Memory B cell (primary cell): Measurements from ENCODE around the gene SEZ6L.
A peak's percentile ranks its signal among the peaks of the same experiment; 100 is the strongest.

Experiments used
- ATAC-seq: fragments of 150-1000 bp; cut with Tn5 transposase; 2 replicates; pipeline ENCODE4 v1.10.0; 2021; ENCODE audit warnings: low read depth, mild to moderate bottlenecking, moderate library complexity
- DNase-seq, 2 donors: peaks; one replicate each; pipeline ENCODE4 v3.0.0; 2022; ENCODE audit warnings: low spot score in 2 of 2
- H3K27ac Mint-ChIP-seq: one replicate; pipeline ENCODE4 v1.8.0; 2022; ENCODE audit warnings: mild to moderate bottlenecking, moderate library complexity, mixed read lengths
- H3K27me3 Mint-ChIP-seq: one replicate; pipeline ENCODE4 v1.8.0; 2022; ENCODE audit warnings: mixed read lengths
- H3K36me3 Mint-ChIP-seq: one replicate; pipeline ENCODE4 v1.8.0; 2022; ENCODE audit warnings: mild to moderate bottlenecking, mixed read lengths
- H3K4me1 Mint-ChIP-seq: one replicate; pipeline ENCODE4 v1.8.0; 2022; ENCODE audit warnings: mixed read lengths
- H3K4me3 Mint-ChIP-seq: one replicate; pipeline ENCODE4 v1.8.0; 2022; ENCODE audit warnings: mild to moderate bottlenecking, moderate library complexity, mixed read lengths
- H3K9me3 Mint-ChIP-seq: one replicate; pipeline ENCODE4 v1.8.0; 2022; ENCODE audit warnings: mixed read lengths

The SEZ6L gene

GRCh38 chr22:26417406-26417805, 248.1 kb downstream of the SEZ6L start:
- Mint-ChIP-seq H3K27ac (no peak overlapping the region), H3K4me1 (no peaks in the 10 kb centered on the region), H3K27me3 (peaks cover 6% of the 10 kb centered on the region), H3K36me3 (no peaks in the 10 kb centered on the region), H3K9me3 (no peaks in the 10 kb centered on the region), H3K4me3 (no peak overlapping the region)
- ATAC-seq (no peak), DNase-seq (no peak)

- Mint-ChIP-seq H3K4me1 (no peaks in the 10 kb centered on the region), H3K9me3 (peaks cover 1% of the 10 kb centered on the region), H3K27ac (no peak overlapping the region), H3K4me3 (no peak overlapping the region), H3K27me3 (peaks cover 6% of the 10 kb centered on the region), H3K36me3 (peaks cover under 1% of the 10 kb centered on the region)
- ATAC-seq, result no peak
- no peak for DNase-seq
Measured at GRCh38 chr22:26418620-26419019, 249.4 kb downstream of the SEZ6L start.

GRCh38 chr22:26426924-26427323, 257.7 kb downstream of the SEZ6L start:
- Mint-ChIP-seq H3K27ac (peak overlapping the region; percentile 68), H3K4me3 (peak overlapping the region; percentile 80), H3K4me1 (peaks cover 31% of the 10 kb centered on the region), H3K36me3 (peaks cover 1% of the 10 kb centered on the region), H3K9me3 (peaks cover 1% of the 10 kb centered on the region), H3K27me3 (no peaks in the 10 kb centered on the region)
- no peak for DNase-seq
- no peak for ATAC-seq

GRCh38 chr22:26428515-26429457, 259.5 kb downstream of the SEZ6L start, which contains the start of gene ASPHD2:
Gene ASPHD2, plus strand, starts transcription at chr22:26429260. Its CDS starts 4,356 bp downstream, at chr22:26433616.
- ATAC-seq (peak; percentile 80), DNase-seq (peak; percentile 78 to 80)
- Mint-ChIP-seq H3K9me3 (no peaks in the 10 kb centered on the region), H3K36me3 (no peaks in the 10 kb centered on the region), H3K27ac (peak within 1 kb of the TSS; percentile 98), H3K27me3 (no peaks in the 10 kb centered on the region), H3K4me1 (peaks cover 43% of the 10 kb centered on the region), H3K4me3 (peak within 1 kb of the TSS; percentile 97)

GRCh38 chr22:26429458-26430286, 260.4 kb downstream of the SEZ6L start:
- Mint-ChIP-seq H3K9me3 (no peaks in the 10 kb centered on the region), H3K27ac (peak overlapping the region; percentile 92), H3K4me1 (peaks cover 44% of the 10 kb centered on the region), H3K27me3 (no peaks in the 10 kb centered on the region), H3K4me3 (peak overlapping the region; percentile 97), H3K36me3 (no peaks in the 10 kb centered on the region)
- DNase-seq (peak in 1 of 2 donors; percentile 18), ATAC-seq (peak; percentile 1)

GRCh38 chr22:26430600-26430999, 261.3 kb downstream of the SEZ6L start:
- Mint-ChIP-seq H3K27ac (peak overlapping the region; percentile 92), H3K36me3 (peaks cover 7% of the 10 kb centered on the region), H3K27me3 (no peaks in the 10 kb centered on the region), H3K9me3 (no peaks in the 10 kb centered on the region), H3K4me1 (peaks cover 51% of the 10 kb centered on the region), H3K4me3 (peak overlapping the region; percentile 97)
- ATAC-seq (no peak), DNase-seq (no peak)

GRCh38 chr22:26431261-26431995, 262.2 kb downstream of the SEZ6L start:
- Mint-ChIP-seq H3K27me3 (no peaks in the 10 kb centered on the region), H3K4me1 (peaks cover 53% of the 10 kb centered on the region), H3K27ac (no peak overlapping the region), H3K9me3 (no peaks in the 10 kb centered on the region), H3K36me3 (peaks cover 9% of the 10 kb centered on the region), H3K4me3 (no peak overlapping the region)
- ATAC-seq, result no peak
- DNase-seq, result no peak

- DNase-seq (peak; percentile 45 to 61), ATAC-seq (peak; percentile 58)
- Mint-ChIP-seq H3K4me1 (peaks cover 53% of the 10 kb centered on the region), H3K27ac (peak overlapping the region; percentile 76), H3K4me3 (no peak overlapping the region), H3K36me3 (peaks cover 11% of the 10 kb centered on the region), H3K27me3 (no peaks in the 10 kb centered on the region), H3K9me3 (no peaks in the 10 kb centered on the region)
Measured at GRCh38 chr22:26432619-26433311, 263.5 kb downstream of the SEZ6L start.
